RWPE1 (cell line): ENCODE measurements around the gene MFSD11.

Experiments used
- CTCF ChIA-PET: fragments of 350-600 bp; sonication (Branson Sonifier 250); formaldehyde crosslinking; extraction: SDS; loops from one replicate; lab custom pipeline; 2021; lab: Yijun Ruan, JAX
- POLR2A ChIA-PET: fragments of 400-600 bp; formaldehyde crosslinking; extraction: SDS; loops from one replicate; lab custom pipeline; 2020; ENCODE audit warnings: antibody characterized with exemption; ENCODE audit not compliant: low non-redundant PET; lab: Yijun Ruan, JAX
- DNase-seq: peaks from one replicate; pipeline ENCODE4 v3.0.0; 2012; ENCODE audit warnings: low spot score
- H3K27ac ChIP-seq: fragments of 450-650 bp; 2 replicates; pipeline ENCODE4 v1.5.1; 2017
- CTCF ChIP-seq: fragments of 450-650 bp; conservative IDR thresholded peaks from 2 replicates; pipeline ENCODE4 v1.5.1; 2017; ENCODE audit warnings: low read depth, mild to moderate bottlenecking

MFSD11 gene

GRCh38 chr17:76822184-76822778 is 84.4 kb downstream of the MFSD11 start:
- CTCF ChIA-PET = no interaction called here
- POLR2A ChIA-PET = no interaction called here
- H3K27ac ChIP-seq = no peak overlapping the region
- no peak for DNase-seq
- TF ChIP-seq CTCF = no peak

DNA sequence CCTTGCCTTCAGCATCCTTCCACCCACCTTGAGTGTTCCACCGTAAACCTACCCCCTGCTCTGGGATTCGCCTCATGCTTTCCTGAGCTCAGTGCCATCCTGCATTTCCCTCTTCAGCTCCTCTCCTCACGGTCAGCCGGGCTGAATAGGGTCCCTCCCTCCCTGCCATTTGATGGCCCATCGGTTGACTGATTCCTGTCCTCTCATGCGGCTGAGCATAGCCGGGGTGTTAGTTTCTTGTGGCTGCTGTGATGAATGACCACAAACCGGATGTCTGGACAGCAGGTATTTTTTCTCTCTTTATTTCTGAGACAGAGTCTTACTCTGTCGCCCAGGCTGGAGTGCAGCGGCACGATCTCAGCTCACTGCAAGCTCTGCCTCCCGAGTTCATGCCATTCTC is 86.2 kb downstream of the MFSD11 start:
- ChIA-PET POLR2A (no interaction called here), CTCF (no interaction called here)
- no peak for DNase-seq
- TF ChIP-seq CTCF = no peak
- no peak overlapping the region for H3K27ac ChIP-seq

GRCh38 chr17:76826330-76827068 is 88.6 kb downstream of the MFSD11 start:
- ChIA-PET CTCF (no interaction called here), POLR2A (no interaction called here)
- H3K27ac ChIP-seq = no peak overlapping the region
- no peak for TF ChIP-seq CTCF
- no peak for DNase-seq

- no peak for TF ChIP-seq CTCF
- no peak overlapping the region for H3K27ac ChIP-seq
- ChIA-PET CTCF (interaction anchor here (0.6 to 0.9 kb wide), 2 partner anchors 228 to 420 kb away, joined by 3 to 4 read pairs; no protein-coding TSS in a partner anchor), POLR2A (no interaction called here)
- DNase-seq = no peak
These were observed 89.8 kb downstream of the MFSD11 start for GRCh38 chr17:76827736-76828135.
